Osteoblast (primary cell): ENCODE results near the gene PDE10A. TPM values are rescaled to one million over a fixed set of nuclear protein-coding genes. Genes with fewer than 3 reads are reported as not detected.
"Not testable (repeated sequence)": the region's sequence is repeated elsewhere in the genome, so short reads cannot be mapped to it uniquely, and the experiment has no call there.

Experiments used
- DNase-seq: peaks from one replicate; pipeline ENCODE4 v3.0.0; 2011; ENCODE audit warnings: low spot score, mixed read lengths; ENCODE audit not compliant: insufficient read length; ENCODE audit errors: missing footprints
- H2AFZ ChIP-seq: 2 replicates; pipeline ENCODE4 v1.6.0; 2011; ENCODE audit warnings: mild to moderate bottlenecking, low read length
- H3K27ac ChIP-seq: 2 replicates; pipeline ENCODE4 v1.5.1; 2011; ENCODE audit warnings: mild to moderate bottlenecking, low read depth, low read length, moderate library complexity
- H3K27me3 ChIP-seq: 2 replicates; pipeline ENCODE4 v1.6.0; 2012; ENCODE audit warnings: mild to moderate bottlenecking, control low read depth, inconsistent platforms, low read length, moderate library complexity; ENCODE audit not compliant: insufficient read depth
- H3K36me3 ChIP-seq: 2 replicates; pipeline ENCODE4 v1.5.1; 2011; ENCODE audit warnings: mild to moderate bottlenecking, low read length, control low read depth, moderate library complexity; ENCODE audit not compliant: insufficient read depth
- H3K4me1 ChIP-seq: 2 replicates; pipeline ENCODE4 v1.5.1; 2011; ENCODE audit warnings: mild to moderate bottlenecking, low read length, control low read depth, moderate library complexity; ENCODE audit not compliant: insufficient read depth
- H3K4me2 ChIP-seq: 2 replicates; pipeline ENCODE4 v1.6.0; 2011; ENCODE audit warnings: mild to moderate bottlenecking, low read length; ENCODE audit not compliant: insufficient read depth
- H3K4me3 ChIP-seq: fragments of 200-600 bp; sonication (generic); 3 replicates; pipeline ENCODE4 v1.5.1; 2012; ENCODE audit warnings: mild to moderate bottlenecking, low read length, inconsistent platforms; ENCODE audit not compliant: insufficient read depth
- H3K79me2 ChIP-seq: 2 replicates; pipeline ENCODE4 v1.6.0; 2012; ENCODE audit warnings: mild to moderate bottlenecking, low read length, control low read depth, inconsistent platforms; ENCODE audit not compliant: insufficient read depth
- H3K9me3 ChIP-seq: 2 replicates; pipeline ENCODE4 v1.5.1; 2011; ENCODE audit warnings: low read depth, low read length, control low read depth
- H4K20me1 ChIP-seq: 2 replicates; pipeline ENCODE4 v1.6.0; 2012; ENCODE audit warnings: mild to moderate bottlenecking, low read length, control low read depth; ENCODE audit not compliant: insufficient read depth
- total RNA-seq: library from RNA; depleted of rRNA; stranded (reverse); fragments of >200 nt; gene quantifications from 2 replicates; pipeline ENCODE4 v1.2.3, GENCODE V29; 2012
- TF ChIP-seq, protein P1 (sequence below): IDR thresholded peaks from 2 replicates; pipeline ENCODE4 v1.5.1; 2011; ENCODE audit warnings: mild to moderate bottlenecking, low read depth, low read length, moderate library complexity; ENCODE audit errors: extremely low read depth

PDE10A gene
- total RNA-seq, 1 donor: 3.3 TPM

DNA sequence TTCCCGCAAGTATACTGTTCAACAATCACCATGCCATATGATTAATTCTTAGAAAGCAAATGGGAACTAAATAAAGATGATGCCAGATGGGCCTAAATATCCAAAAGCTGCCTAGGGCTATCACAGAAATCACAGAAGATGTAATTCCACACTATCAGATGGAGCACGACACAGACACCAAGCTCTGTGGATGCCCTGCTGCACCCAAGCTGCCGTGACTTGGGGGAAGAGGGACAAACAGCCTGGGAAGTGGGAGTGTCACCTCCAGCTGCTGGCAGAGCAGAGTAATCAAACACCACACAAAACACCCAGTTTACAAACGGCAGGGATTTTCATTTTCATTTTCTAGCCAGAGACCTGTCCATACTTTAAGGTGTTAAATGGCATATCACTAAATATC, 35.7 kb downstream of the PDE10A start:
- Histone ChIP-seq H2AFZ (no peak overlapping the region), H3K4me1 (no peaks in the 10 kb centered on the region), H3K27ac (no peak overlapping the region), H3K9me3 (no peaks in the 10 kb centered on the region), H3K36me3 (no peaks in the 10 kb centered on the region), H3K4me3 (no peak overlapping the region), H4K20me1 (no peaks in the 10 kb centered on the region), H3K27me3 (no peaks in the 10 kb centered on the region), H3K79me2 (no peaks in the 10 kb centered on the region), H3K4me2 (no peak overlapping the region)
- TF ChIP-seq, protein P1, sequence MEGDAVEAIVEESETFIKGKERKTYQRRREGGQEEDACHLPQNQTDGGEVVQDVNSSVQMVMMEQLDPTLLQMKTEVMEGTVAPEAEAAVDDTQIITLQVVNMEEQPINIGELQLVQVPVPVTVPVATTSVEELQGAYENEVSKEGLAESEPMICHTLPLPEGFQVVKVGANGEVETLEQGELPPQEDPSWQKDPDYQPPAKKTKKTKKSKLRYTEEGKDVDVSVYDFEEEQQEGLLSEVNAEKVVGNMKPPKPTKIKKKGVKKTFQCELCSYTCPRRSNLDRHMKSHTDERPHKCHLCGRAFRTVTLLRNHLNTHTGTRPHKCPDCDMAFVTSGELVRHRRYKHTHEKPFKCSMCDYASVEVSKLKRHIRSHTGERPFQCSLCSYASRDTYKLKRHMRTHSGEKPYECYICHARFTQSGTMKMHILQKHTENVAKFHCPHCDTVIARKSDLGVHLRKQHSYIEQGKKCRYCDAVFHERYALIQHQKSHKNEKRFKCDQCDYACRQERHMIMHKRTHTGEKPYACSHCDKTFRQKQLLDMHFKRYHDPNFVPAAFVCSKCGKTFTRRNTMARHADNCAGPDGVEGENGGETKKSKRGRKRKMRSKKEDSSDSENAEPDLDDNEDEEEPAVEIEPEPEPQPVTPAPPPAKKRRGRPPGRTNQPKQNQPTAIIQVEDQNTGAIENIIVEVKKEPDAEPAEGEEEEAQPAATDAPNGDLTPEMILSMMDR: no peak
- DNase-seq: no peak

DNA sequence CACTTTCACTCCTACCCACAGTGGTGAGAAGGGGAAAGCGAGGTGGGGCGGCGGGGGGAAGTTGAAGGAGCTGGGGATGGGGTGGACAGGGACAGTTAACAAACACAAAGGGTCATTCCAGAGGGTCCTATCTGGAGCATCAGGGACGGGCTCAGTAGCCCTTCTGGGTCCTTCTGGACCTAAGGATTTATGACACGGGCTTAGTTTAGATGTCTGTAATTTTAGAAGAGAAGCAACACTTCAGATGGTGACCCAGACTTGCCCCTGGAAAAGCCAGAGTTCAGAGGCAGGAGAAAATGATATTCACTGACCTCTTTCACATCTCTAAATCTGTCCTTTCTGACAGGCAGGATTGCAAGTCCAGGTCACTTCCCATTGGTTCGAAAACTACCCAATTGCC, 36.3 kb downstream of the PDE10A start:
- no peaks in the 10 kb centered on the region for H4K20me1 ChIP-seq
- no peaks in the 10 kb centered on the region for H3K9me3 ChIP-seq
- no peak overlapping the region for H2AFZ ChIP-seq
- TF ChIP-seq, protein P1: no peak
- no peak for DNase-seq
- H3K4me2 ChIP-seq: no peak overlapping the region
- no peaks in the 10 kb centered on the region for H3K36me3 ChIP-seq
- H3K27me3 ChIP-seq: no peaks in the 10 kb centered on the region
- no peaks in the 10 kb centered on the region for H3K4me1 ChIP-seq
- no peaks in the 10 kb centered on the region for H3K79me2 ChIP-seq
- no peak overlapping the region for H3K27ac ChIP-seq
- H3K4me3 ChIP-seq: no peak overlapping the region

DNA sequence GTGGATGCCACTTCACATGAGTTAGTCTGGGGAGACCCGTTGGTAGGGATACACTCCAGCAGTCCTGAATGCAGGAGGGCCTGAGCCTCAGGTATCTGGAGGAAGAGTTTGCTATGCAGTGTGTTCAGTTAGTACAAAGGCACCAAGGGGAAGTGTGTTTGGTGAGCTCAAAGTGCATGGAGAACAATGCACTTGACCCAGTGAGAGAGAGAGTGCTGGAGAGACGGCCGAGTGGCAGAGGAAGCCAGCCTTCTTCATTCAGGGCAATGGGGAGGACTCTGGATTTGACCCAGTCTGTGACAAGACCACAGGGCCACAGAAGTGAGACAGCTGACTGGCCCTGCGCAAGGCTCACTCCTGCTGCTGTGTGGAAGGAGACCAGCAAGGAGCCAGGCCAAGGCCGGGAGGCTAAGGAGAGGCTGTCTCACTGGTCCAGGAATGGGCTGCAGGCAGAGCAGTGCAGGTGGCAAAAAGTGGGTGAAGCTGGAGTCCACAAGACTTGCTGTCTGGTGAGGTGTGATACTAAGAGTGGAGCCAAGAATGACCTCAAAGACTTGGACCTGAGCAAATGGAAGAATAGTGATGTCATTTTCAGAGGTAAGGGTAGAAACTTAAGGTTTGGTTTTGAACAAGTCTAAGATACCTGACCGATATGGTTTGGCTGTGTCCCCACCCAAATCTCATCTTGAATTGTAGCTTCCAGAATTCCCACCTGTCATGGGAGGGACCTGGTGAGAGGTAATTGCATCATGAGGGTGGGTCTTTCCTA, 38.0 kb downstream of the PDE10A start:
- H3K4me2 ChIP-seq: no peak overlapping the region
- TF ChIP-seq, protein P1: no peak

DNA sequence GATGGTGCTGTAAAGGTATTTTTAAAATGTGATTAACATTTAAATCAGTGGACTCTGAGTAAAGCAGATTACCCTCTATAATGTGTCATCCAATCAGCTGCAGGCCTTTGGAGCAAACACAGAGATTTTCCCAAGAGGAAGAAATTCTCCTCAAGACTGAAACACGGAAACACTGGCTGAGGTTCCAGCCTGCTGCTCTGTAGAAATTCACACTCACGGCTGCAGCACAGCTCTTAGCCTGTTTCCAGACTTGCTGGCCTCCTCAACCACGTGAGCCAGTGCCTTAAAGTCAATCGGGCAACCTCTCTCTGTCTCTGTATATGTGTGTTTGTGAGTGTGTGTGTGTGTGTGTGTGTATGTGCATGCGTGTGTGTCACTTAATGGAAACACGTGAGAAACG, 41.1 kb downstream of the PDE10A start:
- H3K9me3 ChIP-seq: no peaks in the 10 kb centered on the region
- H2AFZ ChIP-seq: no peak overlapping the region
- no peak overlapping the region for H3K4me2 ChIP-seq
- no peak for DNase-seq
- TF ChIP-seq, protein P1: no peak
- no peaks in the 10 kb centered on the region for H3K27me3 ChIP-seq
- H3K4me3 ChIP-seq: no peak overlapping the region
- no peaks in the 10 kb centered on the region for H4K20me1 ChIP-seq
- no peaks in the 10 kb centered on the region for H3K4me1 ChIP-seq
- no peaks in the 10 kb centered on the region for H3K36me3 ChIP-seq
- H3K79me2 ChIP-seq: no peaks in the 10 kb centered on the region
- no peak overlapping the region for H3K27ac ChIP-seq

More for the DNA sequence above, 38.0 kb downstream of the PDE10A start:
- Histone ChIP-seq H3K27me3 (no peaks in the 10 kb centered on the region), H3K27ac (no peak overlapping the region), H3K4me3 (no peak overlapping the region), H2AFZ (no peak overlapping the region), H4K20me1 (no peaks in the 10 kb centered on the region), H3K4me1 (no peaks in the 10 kb centered on the region), H3K79me2 (no peaks in the 10 kb centered on the region), H3K9me3 (no peaks in the 10 kb centered on the region), H3K36me3 (no peaks in the 10 kb centered on the region)
- no peak for DNase-seq

DNA sequence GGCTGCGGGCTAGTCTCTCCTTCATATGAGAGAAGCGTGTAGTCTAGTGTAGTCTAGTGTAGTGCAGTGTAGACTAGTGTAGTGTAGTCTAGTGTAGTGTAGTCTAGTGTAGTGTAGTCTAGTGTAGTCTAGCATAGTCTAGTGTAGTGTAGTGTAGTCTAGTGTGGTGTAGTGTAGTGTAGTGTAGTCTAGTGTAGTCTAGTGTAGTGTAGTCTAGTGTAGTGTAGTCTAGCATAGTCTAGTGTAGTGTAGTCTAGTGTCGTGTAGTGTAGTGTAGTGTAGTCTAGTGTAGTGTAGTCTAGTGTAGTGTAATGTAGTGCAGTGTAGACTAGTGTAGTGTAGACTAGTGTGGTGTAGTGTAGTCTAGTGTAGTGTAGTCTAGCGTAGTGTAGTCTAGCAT, 44.1 kb downstream of the PDE10A start:
- not testable (repeated sequence) for H4K20me1 ChIP-seq, H3K9me3 ChIP-seq, H3K4me2 ChIP-seq, H2AFZ ChIP-seq, H3K27ac ChIP-seq, H3K27me3 ChIP-seq, H3K79me2 ChIP-seq, H3K4me3 ChIP-seq, DNase-seq, H3K36me3 ChIP-seq, H3K4me1 ChIP-seq
